HG02763 (cell line): Measurements from ENCODE around the gene FAM53A.

Experiments
- ATAC-seq: cut with Tn5 transposase; IDR thresholded peaks from one replicate; pipeline ENCODE4 v1.9.1; 2021; ENCODE audit warnings: mild to moderate bottlenecking, moderate library complexity; ENCODE audit not compliant: unreplicated experiment

FAM53A gene, protein sequence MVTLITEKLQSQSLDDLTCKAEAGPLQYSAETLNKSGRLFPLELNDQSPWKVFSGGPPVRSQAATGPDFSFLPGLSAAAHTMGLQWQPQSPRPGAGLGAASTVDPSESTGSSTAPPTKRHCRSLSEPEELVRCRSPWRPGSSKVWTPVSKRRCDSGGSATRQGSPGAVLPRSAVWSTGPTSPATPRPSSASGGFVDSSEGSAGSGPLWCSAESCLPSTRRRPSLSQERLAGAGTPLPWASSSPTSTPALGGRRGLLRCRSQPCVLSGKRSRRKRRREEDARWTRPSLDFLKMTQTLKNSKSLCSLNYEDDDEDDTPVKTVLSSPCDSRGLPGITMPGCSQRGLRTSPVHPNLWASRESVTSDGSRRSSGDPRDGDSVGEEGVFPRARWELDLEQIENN

DNA sequence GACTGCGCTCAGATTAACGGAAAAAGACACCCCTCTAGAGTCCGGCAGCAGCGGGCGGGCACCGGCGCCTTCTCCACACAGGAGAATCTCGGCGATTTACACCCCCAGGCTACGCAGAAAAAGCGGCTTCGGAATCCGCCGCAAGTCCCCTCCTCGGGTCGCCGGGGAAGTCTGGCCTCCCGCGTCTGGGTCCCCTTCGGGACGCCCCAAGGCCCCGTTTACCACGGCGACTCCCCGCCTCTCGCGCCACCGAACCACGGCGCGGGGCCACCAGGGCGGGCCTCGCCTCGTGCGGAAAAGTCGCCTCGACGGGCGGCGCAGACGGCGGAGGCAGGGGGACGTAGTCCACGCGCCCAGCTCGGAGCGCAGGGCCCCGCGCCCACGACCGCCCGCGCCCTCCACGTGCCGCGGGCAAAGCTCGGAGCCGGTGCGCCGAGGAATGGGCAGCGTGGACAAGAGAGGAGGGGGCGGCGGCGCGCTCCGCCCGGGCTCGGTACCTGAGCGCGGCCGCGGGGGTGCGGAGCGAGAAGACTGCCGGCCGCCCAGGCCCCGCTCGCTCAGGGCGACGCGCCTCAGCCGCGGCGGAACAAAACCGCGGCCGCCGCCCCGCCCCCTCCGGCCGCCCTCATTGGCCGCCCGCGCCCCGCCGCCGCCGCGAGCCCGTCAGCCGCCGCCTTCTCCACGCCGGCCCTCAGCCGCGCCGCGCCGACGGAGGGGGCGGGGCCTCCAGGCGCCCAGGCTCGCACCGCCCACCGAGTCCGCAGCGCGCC lies at the start of gene FAM53A:
Gene FAM53A, minus strand, starts transcription at position 578 of the 770 bp plus-strand sequence. CDS start 15,572 bp downstream, outside the sequence.
- ATAC-seq, result peak; percentile 89

DNA sequence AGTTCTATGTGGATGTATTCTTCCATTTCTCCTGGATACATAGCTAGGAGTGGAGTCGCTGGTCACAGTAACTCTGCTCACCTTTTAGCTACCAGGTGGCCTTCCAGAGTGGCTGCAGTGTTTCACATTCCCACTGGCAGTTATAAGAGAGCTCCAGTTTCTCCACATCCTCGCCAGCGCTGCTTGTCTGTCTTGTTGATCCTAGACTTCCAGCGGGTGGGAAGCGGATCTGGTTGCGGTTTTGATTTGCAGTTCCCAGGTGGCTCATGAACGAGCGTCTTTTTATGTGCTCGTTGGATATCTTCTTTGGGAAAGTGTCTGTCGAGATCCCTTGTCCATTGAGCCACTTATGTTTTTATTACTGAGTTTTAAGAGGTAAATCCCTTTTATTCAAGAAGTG lies 48.8 kb upstream of the FAM53A start:
- ATAC-seq, result no peak

DNA sequence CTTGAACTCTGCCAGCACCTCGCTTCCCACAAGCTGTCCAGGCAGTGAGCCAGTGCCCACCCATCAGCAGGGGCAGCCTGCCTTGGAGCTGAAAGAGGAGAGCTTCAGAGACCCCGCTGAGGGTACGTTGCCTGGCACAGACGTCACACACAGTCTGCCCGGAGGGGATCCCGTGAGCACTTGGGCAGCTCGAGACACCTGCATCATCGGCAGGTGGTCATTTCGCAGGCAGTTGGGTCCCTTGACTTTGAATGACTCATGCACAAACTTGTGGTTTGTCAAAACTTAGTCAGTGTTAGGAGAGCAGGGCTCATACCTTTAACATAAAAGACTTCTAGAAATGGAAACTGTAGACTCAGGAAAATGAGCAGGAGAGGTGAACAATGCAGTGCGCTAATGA lies 47.1 kb upstream of the FAM53A start:
- no peak for ATAC-seq

DNA sequence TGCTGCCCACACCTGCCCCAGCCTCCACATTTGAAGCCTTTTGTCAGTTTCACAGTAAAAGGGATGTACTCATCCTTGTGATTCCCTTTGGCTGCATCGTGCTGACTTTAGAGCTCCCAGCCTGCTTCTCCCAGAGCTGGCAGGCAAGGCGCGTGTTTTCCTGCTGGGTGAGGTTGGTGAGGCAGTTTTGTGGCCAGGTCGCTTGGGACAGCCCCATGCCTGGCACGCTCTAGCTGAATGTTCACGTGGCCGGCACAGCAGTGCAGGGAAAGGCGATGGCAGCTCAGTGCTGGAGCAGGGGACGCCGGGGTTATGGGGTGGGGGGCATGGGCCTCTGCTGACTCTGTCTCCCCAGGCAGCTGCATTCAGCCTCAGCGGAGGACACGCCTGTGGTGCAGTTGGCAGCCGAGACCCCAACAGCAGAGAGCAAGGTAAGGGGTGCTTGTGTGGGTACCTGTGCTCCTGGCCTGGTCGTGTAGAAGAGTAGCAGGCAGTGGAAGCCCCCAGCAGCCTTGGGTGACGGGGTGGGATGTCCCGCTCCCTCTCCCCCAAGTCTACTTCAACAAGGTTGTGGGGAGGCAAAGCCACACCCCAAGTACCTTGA lies 46.5 kb upstream of the FAM53A start:
- ATAC-seq, result no peak

DNA sequence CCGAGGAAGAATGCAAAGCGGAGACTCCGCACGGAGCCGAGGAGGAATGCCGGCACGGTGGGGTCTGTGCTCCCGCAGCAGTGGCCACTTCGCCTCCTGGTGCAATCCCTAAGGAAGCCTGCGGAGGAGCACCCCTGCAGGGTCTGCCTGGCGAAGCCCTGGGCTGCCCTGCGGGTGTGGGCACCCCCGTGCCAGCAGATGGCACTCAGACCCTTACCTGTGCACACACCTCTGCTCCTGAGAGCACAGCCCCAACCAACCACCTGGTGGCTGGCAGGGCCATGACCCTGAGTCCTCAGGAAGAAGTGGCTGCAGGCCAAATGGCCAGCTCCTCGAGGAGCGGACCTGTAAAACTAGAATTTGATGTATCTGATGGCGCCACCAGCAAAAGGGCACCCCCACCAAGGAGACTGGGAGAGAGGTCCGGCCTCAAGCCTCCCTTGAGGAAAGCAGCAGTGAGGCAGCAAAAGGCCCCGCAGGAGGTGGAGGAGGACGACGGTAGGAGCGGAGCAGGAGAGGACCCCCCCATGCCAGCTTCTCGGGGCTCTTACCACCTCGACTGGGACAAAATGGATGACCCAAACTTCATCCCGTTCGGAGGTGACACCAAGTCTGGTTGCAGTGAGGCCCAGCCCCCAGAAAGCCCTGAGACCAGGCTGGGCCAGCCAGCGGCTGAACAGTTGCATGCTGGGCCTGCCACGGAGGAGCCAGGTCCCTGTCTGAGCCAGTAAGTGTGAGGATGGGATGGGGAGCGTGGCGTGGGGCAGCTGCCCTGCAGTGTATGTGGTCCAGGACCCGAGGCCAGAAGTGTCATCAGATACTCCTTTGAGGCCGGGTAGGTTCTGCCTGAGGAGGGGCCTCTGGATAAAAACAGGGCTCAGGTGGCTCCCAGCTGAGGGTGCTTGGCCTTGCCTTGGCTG lies 44.2 kb upstream of the FAM53A start:
- ATAC-seq, result no peak

DNA sequence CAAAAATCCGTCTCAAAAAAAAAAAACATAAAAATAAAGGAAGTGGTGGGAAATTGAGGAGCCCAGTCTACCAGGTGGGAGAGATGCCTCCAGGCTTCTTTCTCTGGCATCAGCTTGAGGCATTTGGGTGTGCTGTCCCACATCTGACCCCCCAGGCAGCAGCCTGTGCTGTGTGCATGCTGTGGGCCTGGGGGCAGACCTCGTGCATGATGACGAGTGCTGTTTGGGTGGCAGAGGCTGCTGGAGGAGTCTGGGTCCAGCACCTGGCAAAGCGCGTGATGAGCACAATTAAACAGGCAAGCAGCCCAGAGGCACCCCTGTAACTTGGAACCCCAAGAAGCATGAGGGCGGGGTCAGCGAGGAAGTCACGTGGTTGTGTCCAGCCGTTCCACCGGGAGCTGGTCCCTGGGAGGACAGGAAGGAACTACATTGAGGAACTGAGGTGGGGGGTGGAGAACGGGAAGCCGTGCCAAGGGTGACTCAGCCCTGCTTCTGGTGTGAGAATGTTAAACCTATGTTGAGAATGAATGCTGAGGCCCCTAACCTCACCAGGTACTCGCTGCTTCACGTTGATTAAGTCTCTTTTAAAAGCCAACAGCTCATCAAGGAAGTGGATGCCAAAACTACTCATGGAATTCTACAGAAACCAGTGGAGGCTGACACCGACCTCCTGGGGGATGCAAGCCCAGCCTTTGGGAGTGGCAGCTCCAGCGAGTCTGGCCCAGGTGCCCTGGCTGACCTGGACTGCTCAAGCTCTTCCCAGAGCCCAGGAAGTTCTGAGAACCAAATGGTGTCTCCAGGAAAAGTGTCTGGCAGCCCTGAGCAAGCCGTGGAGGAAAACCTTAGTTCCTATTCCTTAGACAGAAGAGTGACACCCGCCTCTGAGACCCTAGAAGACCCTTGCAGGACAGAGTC lies 43.3 kb upstream of the FAM53A start:
- ATAC-seq, result no peak

DNA sequence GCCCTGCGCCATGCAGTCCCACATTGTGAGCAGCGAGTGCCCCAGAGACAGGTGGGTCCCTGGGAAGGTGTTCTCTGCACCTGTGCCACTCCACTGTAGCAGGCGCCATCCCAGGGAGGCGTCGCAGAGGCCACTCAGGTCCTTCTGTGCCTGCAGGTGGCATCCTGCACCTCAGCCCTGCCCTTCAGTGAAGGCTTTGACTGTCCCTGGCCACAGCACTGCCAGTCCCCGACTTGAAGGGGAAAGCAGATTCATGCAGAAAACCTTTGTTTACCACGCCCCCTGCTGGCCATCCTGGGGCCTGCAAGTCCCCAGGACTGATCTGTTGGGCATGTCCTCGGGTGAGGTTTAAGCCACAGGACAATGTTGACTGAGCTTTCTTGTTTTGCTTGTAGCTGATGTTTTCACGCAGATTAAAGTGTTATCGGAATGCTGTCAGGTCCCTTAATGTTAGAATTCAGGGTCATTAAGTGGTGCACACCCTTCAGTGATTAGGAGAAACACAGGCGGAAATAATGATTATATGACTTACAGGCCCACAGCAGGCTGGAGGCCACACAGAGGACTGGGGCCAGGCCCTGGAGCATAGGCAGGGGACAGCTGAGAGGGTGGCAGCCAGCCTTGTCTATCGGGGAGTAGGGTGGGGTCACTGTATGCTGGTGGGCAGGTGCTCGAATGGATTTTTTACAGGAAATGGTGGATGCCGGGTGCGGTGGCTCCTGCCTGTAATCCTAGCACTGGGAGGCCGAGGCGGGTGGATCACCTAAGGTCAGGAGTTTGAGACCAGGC lies 42.2 kb upstream of the FAM53A start:
- no peak for ATAC-seq

DNA sequence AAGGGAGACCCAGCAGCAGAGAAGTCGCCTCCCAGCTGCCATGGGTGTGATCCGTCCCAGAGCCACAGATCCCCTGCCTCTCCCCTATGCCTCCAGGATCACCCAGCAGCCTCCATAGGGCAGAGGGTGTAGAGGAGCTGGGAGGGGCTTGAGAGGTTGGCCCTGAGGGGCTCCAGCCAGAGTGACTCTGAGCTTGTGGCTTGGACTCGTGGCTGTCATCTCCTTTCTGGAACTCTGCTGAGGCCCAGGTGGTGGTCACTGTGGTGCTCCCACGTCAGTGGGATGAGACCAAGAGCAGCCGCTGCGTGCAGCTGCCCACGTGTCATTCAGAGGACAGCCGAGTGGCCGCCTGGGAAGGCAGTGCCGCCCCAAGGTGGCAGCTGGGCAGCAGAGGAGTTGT lies 41.4 kb upstream of the FAM53A start:
- ATAC-seq, result no peak

DNA sequence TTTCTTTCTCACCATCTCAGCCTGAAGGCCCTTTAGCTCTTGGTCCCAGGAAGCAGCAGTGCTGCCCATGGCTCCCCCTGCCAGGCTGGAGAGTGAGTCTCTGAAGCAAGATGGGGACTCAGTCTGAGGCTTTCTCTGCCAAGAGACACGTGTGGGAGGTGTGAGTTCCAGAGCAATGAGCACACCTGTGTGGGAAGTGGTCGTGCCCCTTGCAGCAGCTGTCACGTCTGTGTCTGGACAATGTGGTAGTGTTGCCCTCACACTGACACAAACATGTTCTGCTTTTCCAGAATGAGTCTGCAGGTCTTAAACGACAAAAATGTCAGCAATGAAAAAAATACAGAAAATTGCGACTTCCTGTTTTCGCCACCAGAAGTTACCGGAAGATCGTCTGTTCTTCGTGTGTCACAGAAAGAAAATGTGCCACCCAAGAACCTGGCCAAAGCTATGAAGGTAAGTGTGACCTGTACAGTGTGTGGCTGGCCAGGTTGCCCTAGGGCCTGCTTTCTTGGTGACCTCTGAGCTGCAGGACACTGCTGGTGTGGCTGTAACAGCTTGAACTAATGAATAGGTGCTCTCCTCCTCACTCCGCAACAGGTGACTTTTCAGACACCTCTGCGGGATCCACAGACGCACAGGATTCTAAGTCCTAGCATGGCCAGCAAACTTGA lies 39.2 kb upstream of the FAM53A start:
- ATAC-seq, result no peak

DNA sequence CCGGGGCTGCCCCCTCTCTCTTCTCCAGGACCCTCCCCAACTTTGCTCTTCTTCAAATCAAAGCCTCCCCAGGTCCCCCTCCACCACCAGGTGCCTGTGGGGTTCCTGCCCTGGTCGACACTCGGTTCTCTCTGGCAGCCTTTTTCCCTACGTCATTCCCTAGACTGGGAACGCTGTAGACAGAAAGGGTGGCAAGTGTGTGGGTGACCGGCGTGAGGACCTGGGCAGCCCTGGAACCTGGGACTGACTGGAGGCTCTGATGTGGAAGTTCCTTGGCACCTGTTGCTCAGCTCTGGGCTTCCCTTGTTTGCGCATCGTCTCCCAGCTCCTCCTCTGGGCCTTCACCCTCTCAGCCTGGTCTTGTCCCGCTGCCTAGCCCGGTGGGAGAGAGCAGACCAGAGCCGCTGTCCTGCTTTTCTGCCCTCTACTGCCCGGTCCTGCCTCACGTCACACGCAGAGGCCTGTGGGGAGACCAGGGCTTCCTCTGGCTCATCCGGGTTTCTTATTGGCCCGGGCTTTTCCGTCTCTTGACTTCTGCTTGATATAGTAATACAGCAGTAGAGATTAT lies 38.5 kb upstream of the FAM53A start:
- ATAC-seq, result no peak

DNA sequence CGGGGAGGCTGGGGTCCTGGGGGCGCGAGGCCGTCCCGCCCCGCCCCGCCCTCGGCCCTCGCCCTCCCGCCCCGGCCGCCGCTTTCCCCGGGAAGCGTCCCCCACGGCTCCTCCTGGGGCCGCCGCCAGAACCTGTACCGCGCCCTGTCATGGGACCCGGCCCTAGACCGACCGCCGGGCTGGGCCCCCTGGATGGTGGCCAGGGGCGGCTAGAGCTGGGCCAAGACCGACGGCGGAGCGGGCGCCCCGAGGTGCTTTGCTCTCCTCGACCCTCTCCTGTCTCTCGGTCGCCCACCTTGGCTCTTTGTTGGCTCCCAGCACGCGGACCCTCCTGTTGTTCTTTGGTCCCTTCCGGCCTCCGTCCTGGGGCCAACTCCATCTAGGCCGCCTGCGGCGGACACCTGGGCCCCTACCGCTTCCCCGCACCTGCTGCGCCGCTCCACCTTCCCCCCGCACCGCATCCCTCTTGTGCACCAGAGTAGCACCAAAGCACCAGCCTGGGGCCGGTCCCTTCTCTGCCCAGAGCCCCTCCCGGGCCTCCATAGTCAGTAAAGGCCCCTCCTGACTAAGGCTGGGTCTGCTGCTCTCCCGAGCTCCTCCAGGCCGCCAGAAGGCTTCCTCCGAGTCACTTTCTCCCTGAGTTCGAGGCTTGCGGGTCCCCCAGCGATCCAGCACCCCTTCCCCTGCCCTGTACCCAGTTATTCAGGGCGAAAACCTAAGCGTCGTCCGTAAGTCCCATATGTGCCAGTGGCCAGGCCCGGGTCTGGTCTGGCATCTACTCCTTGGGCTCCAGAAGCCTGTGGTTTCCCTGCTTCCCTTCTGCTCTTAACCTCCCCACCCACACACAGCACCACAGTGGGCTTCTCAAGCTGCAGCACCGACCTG lies 37.8 kb upstream of the FAM53A start:
- ATAC-seq, result no peak

DNA sequence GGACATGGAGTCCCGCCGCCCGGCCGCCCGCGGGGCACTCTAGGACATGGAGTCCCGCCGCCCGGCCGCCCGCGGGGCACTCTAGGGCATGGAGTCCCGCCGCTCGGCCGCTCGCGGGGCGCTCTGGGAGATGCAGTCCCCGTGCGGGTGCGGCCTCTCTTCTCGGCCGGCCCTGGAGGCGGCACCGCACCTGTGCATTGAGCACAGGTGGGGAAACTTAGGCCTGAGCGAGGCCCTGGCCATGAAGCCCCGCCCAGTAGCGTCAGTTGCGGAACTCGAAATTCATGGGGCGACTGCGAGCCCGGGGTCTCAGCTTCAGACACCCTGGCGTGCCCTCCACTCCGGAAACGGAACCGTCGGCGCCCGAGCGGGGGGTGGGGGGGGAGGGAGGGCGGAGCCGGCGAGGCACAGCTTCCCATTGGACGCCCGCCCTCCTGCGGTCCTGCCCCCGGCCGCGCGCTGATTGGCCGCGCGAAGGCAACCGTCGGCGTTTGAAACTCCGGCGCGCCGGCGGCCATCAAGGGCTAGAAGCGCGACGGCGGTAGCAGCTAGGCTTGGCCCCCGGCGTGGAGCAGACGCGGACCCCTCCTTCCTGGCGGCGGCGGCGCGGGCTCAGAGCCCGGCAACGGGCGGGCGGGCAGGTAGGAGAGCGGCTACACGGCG lies 37.0 kb upstream of the FAM53A start, which contains the start of the genes TACC3 and TMEM129:
Gene TACC3, plus strand, starts transcription at position 519 of the 663 bp plus-strand sequence. CDS start 1,901 bp downstream, outside the sequence.
Gene TMEM129, minus strand, starts transcription at position 321 of the 663 bp plus-strand sequence. CDS start 486 bp downstream, outside the sequence.
- ATAC-seq, result peak; percentile 76

DNA sequence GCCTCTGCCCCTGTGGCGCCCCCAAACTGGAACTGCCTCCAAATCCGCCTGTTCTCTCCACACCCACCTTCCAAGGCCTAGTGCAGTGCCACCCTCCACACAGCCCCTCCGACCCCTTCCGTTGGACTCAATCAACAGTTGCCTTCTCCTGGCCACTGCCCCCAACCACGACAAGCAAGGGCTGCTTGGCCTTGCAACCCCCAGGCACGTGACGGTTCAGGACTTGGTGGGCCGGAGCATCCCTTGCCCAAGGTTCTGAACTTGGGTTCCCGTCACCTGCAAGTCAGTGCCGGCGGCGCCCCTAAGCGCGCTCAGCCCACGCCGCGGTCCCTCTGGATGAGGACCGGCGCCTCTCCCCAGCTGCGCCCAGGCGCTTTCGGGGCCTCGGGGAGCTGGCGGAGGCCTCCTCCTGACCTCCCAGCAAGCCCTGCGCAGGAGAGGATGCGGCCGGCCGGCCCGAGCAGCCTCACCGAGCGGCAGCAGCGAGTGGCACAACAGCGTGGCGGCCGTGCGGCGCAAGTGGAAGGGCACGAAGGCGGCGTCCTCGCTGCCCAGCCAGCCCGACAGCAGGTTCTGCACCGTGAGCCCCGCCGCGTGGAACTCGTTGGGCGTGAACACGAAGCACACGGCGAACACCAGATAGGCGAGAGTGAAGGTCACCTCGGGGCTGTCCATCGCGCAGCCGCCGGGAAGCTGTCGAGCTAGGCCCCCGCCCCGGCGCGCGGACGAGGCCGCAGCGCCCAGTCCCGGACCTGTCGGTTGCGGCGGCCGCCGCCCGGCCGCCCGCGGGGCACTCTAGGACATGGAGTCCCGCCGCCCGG lies 36.3 kb upstream of the FAM53A start:
- peak; percentile 7 for ATAC-seq

DNA sequence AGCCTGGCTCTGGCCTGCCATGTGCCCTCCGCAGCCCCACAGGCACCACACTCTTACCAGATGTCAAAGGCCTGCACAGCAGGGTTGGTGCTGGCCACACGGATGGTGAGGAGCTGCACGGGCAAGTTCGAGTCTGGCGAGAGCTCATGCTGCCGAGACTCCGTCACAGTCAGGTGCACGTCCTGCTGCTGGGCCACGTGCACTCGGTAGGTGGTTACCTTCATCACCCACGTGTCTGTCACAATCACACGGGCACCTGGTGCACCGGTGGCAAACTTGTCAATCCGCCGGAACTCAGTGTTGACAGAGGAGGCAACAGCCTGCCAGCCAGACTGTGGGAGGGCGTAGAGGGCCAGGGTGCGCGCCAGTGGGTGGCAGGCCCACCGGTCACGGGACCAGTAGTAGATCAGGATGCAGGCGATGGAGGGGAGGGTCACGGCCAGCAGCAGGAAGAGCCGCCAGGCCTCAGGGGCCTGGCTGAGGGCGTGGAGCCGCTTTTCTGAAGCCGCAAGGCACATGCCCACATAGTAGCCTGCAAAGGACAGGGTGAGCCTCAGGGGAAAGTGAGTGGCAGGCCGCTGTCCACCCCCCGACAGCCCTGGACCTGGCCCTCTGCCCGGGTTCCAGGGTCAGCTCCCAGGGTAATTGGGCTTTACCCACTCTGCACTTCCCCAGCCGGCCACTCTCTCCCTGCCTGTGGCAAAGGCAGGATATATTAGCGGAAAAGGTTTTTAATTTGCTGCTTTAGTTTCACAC lies 34.2 kb upstream of the FAM53A start:
- ATAC-seq, result no peak
